ELF-1 (cell line): ENCODE results near the gene NAPSA.
"Not testable (repeated sequence)": the region's sequence is repeated elsewhere in the genome, so short reads cannot be mapped to it uniquely, and the experiment has no call there.

ENCODE experiments used
- DNase-seq: peaks from one replicate; pipeline ENCODE4 v3.0.0-alpha.2; 2016; ENCODE audit warnings: low read depth, low spot score

Gene NAPSA

GRCh38 chr19:50331221-50331993 lies 34.0 kb downstream of the NAPSA start:
- DNase-seq = peak; percentile 46

- peak; percentile 96 for DNase-seq
Observed at GRCh38 chr19:50330365-50331078, 34.9 kb downstream of the NAPSA start.

GRCh38 chr19:50329926-50330294 lies 35.5 kb downstream of the NAPSA start:
- DNase-seq = not testable (repeated sequence)

GRCh38 chr19:50329146-50329925 lies 36.1 kb downstream of the NAPSA start, which contains the start of gene KCNC3:
TSS of gene KCNC3 (minus strand) at chr19:50329377. CDS start at chr19:50329082, 295 bp downstream.
- peak; percentile 100 for DNase-seq

- no peak for DNase-seq
Observed at GRCh38 chr19:50328873-50329145, 36.6 kb downstream of the NAPSA start.

- peak; percentile 50 for DNase-seq
Observed at GRCh38 chr19:50328224-50328872, 37.1 kb downstream of the NAPSA start.

GRCh38 chr19:50327461-50328223 lies 37.8 kb downstream of the NAPSA start:
- DNase-seq = no peak

GRCh38 chr19:50327013-50327412 lies 38.4 kb downstream of the NAPSA start:
- no peak for DNase-seq

GRCh38 chr19:50326101-50326664 lies 39.3 kb downstream of the NAPSA start:
- DNase-seq = no peak

GRCh38 chr19:50325310-50326100 lies 39.9 kb downstream of the NAPSA start:
- DNase-seq = peak; percentile 96

- no peak for DNase-seq
Observed at GRCh38 chr19:50324331-50324730, 41.1 kb downstream of the NAPSA start.

GRCh38 chr19:50323782-50324133 lies 41.7 kb downstream of the NAPSA start:
- no peak for DNase-seq

- DNase-seq = no peak
Observed at GRCh38 chr19:50322931-50323781, 42.3 kb downstream of the NAPSA start.

- no peak for DNase-seq
Observed at GRCh38 chr19:50322234-50322633, 43.2 kb downstream of the NAPSA start.

- DNase-seq = no peak
Observed at GRCh38 chr19:50321831-50322230, 43.6 kb downstream of the NAPSA start.

- no peak for DNase-seq
Observed at GRCh38 chr19:50320596-50320995, 44.8 kb downstream of the NAPSA start.

GRCh38 chr19:50320051-50320450 lies 45.4 kb downstream of the NAPSA start:
- no peak for DNase-seq

- DNase-seq = no peak
Observed at GRCh38 chr19:50319156-50319555, 46.3 kb downstream of the NAPSA start.

GRCh38 chr19:50318438-50318837 lies 47.0 kb downstream of the NAPSA start:
- DNase-seq = no peak
